ENCODE data around the gene TMEM156. TPM values are rescaled to one million over a fixed set of nuclear protein-coding genes. Genes with fewer than 3 reads are reported as not detected.

The TMEM156 gene
- total RNA-seq (ENCODE audit: unreplicated experiment), result not detected
- long read RNA-seq, result 0 reads

DNA sequence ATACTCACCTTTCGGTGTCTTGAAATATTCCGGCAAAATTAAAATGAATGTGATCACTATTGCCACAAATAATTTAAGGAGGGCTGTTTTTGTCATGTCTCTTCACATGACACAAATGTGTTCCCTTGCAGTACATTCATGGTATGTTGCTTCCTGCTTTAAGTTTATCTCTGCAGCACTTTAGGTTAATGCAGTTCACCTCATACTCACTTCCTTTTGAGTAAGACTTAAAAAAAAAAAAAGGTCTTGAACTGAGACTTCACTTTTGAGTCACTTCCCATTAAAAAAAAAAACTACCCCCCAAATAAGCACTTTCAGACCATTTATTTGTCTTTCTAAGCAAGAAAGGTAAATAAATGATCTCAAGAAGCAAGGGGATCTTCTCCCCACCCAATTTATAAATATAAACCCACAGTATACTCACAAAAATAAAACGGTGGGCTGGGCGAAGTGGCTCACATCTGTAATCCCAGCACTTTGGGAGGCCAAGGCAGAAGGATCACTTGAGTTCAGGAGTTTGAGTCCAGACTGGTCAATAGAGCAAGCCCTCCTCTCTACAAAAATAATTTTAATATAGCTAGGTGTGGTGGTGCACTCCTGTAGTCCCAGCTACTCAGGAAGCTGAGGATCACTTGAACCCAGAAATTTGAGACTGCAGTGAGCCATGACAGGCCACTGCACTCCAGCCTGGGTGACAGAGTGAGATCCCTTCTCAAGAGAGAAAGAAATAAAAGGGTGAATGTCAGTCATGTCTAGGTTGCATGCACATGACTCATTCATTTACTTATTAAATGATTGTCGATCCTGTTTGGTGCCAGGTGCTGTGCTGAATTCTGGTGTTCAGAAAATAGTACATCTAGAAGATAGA lies at the start of gene TMEM156:
TMEM156 (minus strand) TSS at position 192 of the 868 bp plus-strand sequence; CDS start at position 96, 96 bp downstream.
- H3K27ac Mint-ChIP-seq (ENCODE audit: unreplicated experiment), result no peak within 1 kb of the TSS
- no peak for DNase-seq
- no peaks in the 10 kb centered on the region for H3K36me3 Mint-ChIP-seq (ENCODE audit: unreplicated experiment)
- H3K4me1 Mint-ChIP-seq (ENCODE audit: low read depth, unreplicated experiment), result no peaks in the 10 kb centered on the region
- no peaks in the 10 kb centered on the region for H3K9me3 Mint-ChIP-seq (ENCODE audit: unreplicated experiment)
- no peaks in the 10 kb centered on the region for H3K27me3 Mint-ChIP-seq (ENCODE audit: unreplicated experiment)
- H3K4me3 Mint-ChIP-seq (ENCODE audit: unreplicated experiment), result no peak within 1 kb of the TSS
- TF ChIP-seq CTCF (IDR thresholded peaks at IDR 0.05; ENCODE audit: partially characterized antibody, unreplicated experiment), result no peak

DNA sequence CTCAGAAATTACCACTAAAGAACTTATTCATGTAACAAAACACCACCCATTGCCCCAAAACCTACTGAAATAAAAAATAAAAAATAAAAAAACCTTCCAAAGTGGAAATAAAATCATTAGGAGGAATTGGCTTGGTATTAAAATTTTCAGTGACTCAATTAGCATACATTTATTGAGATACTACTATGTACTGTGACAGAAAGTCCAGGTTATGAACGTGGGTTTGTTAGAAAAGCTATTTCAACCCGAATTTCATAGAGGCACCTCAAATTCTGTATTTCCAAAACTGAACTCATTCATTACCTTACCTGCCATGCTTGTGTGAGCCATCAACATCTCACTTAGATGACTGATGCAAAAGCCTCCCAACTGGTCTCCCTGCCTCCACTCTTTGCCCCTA lies 46.6 kb upstream of the TMEM156 start:
- no peaks in the 10 kb centered on the region for H3K36me3 Mint-ChIP-seq (ENCODE audit: unreplicated experiment)
- TF ChIP-seq CTCF (IDR thresholded peaks at IDR 0.05; ENCODE audit: partially characterized antibody, unreplicated experiment), result no peak
- DNase-seq, result no peak
- no peaks in the 10 kb centered on the region for H3K4me1 Mint-ChIP-seq (ENCODE audit: low read depth, unreplicated experiment)
- H3K9me3 Mint-ChIP-seq (ENCODE audit: unreplicated experiment), result no peaks in the 10 kb centered on the region
- no peaks in the 10 kb centered on the region for H3K27me3 Mint-ChIP-seq (ENCODE audit: unreplicated experiment)
- H3K27ac Mint-ChIP-seq (ENCODE audit: unreplicated experiment), result no peak overlapping the region
- H3K4me3 Mint-ChIP-seq (ENCODE audit: unreplicated experiment), result no peak overlapping the region

DNA sequence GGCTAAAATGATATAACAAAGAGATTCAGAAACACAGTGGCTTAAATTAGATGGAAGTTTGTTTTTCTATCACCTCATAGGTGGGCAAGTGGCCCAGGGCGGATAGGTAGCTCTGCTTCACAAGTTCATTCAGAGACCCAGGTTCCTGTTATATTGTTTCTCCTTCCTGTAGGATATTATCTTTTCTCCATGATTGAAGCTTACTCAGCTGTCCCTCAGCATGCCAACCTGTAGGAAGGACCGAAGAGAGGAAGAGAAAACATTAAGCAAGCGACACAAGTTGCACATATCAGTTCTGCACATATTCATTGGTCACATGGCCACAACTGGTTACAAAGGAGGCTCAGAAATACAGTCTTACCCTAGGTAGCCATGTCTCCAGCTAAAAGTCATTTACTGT lies 36.7 kb upstream of the TMEM156 start:
- Mint-ChIP-seq H3K4me1 (ENCODE audit: low read depth, unreplicated experiment) (no peaks in the 10 kb centered on the region), H3K9me3 (ENCODE audit: unreplicated experiment) (peaks cover 1% of the 10 kb centered on the region), H3K27me3 (ENCODE audit: unreplicated experiment) (no peaks in the 10 kb centered on the region), H3K4me3 (ENCODE audit: unreplicated experiment) (no peak overlapping the region), H3K36me3 (ENCODE audit: unreplicated experiment) (no peaks in the 10 kb centered on the region), H3K27ac (ENCODE audit: unreplicated experiment) (no peak overlapping the region)
- no peak for TF ChIP-seq CTCF (IDR thresholded peaks at IDR 0.05; ENCODE audit: partially characterized antibody, unreplicated experiment)
- no peak for DNase-seq

DNA sequence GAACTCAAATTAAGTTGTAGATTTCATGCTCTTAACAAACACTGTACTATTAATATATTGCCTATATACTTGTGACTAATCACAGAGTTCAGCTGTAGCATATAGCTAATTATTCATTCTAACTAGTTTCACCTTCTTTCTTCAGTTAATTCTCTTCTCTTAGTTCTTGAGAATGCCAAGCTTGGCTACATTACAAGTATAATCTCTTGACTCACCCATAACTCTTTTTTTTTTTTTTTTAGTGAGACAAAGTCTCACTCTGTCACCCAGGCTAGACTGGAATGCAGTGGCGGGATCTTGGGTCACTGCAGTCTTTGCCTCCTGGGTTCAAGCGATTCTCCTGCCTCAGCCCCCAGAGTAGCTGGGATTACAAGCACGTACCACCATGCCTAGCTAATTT lies 35.2 kb upstream of the TMEM156 start:
- H3K4me1 Mint-ChIP-seq (ENCODE audit: low read depth, unreplicated experiment), result no peaks in the 10 kb centered on the region
- no peak for TF ChIP-seq CTCF (IDR thresholded peaks at IDR 0.05; ENCODE audit: partially characterized antibody, unreplicated experiment)
- no peak overlapping the region for H3K27ac Mint-ChIP-seq (ENCODE audit: unreplicated experiment)
- H3K9me3 Mint-ChIP-seq (ENCODE audit: unreplicated experiment), result no peaks in the 10 kb centered on the region
- no peaks in the 10 kb centered on the region for H3K27me3 Mint-ChIP-seq (ENCODE audit: unreplicated experiment)
- DNase-seq, result no peak
- no peak overlapping the region for H3K4me3 Mint-ChIP-seq (ENCODE audit: unreplicated experiment)
- no peaks in the 10 kb centered on the region for H3K36me3 Mint-ChIP-seq (ENCODE audit: unreplicated experiment)

DNA sequence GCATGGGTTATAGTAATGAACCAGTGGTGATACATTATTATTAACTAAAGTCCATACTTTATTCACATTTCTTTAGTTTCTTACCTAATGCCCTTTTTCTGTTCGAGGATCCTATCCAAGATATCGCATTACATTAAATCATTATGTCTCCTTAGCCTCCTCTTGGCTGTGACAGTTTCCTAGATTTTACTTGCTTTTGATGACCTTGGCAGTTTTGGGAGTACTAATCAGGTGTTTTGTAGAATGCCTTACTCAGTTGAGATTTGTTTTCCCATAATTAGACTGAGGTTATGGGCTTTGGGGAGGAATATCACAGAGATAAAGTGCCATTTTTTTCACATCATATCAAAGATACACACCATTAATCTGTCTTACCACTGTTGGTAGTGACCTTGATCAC lies 34.8 kb upstream of the TMEM156 start:
- Mint-ChIP-seq H3K4me3 (ENCODE audit: unreplicated experiment) (no peak overlapping the region), H3K9me3 (ENCODE audit: unreplicated experiment) (no peaks in the 10 kb centered on the region), H3K27me3 (ENCODE audit: unreplicated experiment) (no peaks in the 10 kb centered on the region), H3K27ac (ENCODE audit: unreplicated experiment) (no peak overlapping the region), H3K4me1 (ENCODE audit: low read depth, unreplicated experiment) (peaks cover 2% of the 10 kb centered on the region), H3K36me3 (ENCODE audit: unreplicated experiment) (no peaks in the 10 kb centered on the region)
- no peak for DNase-seq
- TF ChIP-seq CTCF (IDR thresholded peaks at IDR 0.05; ENCODE audit: partially characterized antibody, unreplicated experiment), result no peak

All from glutamatergic neuron (in vitro differentiated cells).